H9 (cell line): ENCODE data around the gene SEC14L5. TPM values are rescaled to one million over a fixed set of nuclear protein-coding genes. Genes with fewer than 3 reads are reported as not detected.

ENCODE experiments used
- DNase-seq: peaks from one replicate; pipeline ENCODE4 v3.0.0-alpha.2; 2017
- H2AFZ ChIP-seq: one replicate; pipeline ENCODE4 v1.6.1; 2013; ENCODE audit warnings: mild to moderate bottlenecking, low read length, control low read depth, moderate library complexity
- H2AK5ac ChIP-seq: 2 replicates; pipeline ENCODE4 v1.6.1; 2013; ENCODE audit warnings: low read length, control low read depth, mixed read lengths; ENCODE audit not compliant: insufficient read length
- H2BK120ac ChIP-seq: one replicate; pipeline ENCODE4 v1.6.1; 2013; ENCODE audit warnings: low read depth, mild to moderate bottlenecking, low read length, control low read depth, inconsistent platforms; ENCODE audit not compliant: poor library complexity, severe bottlenecking
- H2BK12ac ChIP-seq: 2 replicates; pipeline ENCODE4 v1.6.1; 2013; ENCODE audit warnings: low read length, control low read depth, mixed read lengths, low read depth; ENCODE audit not compliant: insufficient read length
- H2BK15ac ChIP-seq: 2 replicates; pipeline ENCODE4 v1.6.1; 2013; ENCODE audit warnings: low read depth, low read length, control low read depth
- H2BK20ac ChIP-seq: one replicate; pipeline ENCODE4 v1.6.1; 2013; ENCODE audit warnings: low read depth, mild to moderate bottlenecking, low read length, control low read depth, inconsistent platforms; ENCODE audit not compliant: poor library complexity, severe bottlenecking
- H2BK5ac ChIP-seq: 2 replicates; pipeline ENCODE4 v1.6.1; 2013; ENCODE audit warnings: low read length, control low read depth, mixed read lengths; ENCODE audit not compliant: insufficient read length
- H3K14ac ChIP-seq: 2 replicates; pipeline ENCODE4 v1.6.1; 2013; ENCODE audit warnings: low read length, control low read depth; ENCODE audit not compliant: insufficient read depth
- H3K18ac ChIP-seq: 2 replicates; pipeline ENCODE4 v1.6.1; 2013; ENCODE audit warnings: low read depth, mild to moderate bottlenecking, mixed read lengths, low read length, control low read depth; ENCODE audit not compliant: insufficient read length
- H3K23ac ChIP-seq: 2 replicates; pipeline ENCODE4 v1.6.1; 2013; ENCODE audit warnings: low read length, control low read depth, mixed read lengths, low read depth; ENCODE audit not compliant: insufficient read length
- H3K23me2 ChIP-seq: 2 replicates; pipeline ENCODE4 v1.6.1; 2013; ENCODE audit warnings: low read depth, mild to moderate bottlenecking, mixed read lengths, low read length, control low read depth; ENCODE audit not compliant: insufficient read length, poor library complexity, severe bottlenecking
- H3K27ac ChIP-seq: 2 replicates; pipeline ENCODE4 v1.5.1; 2013; ENCODE audit warnings: low read length, control low read depth, mixed read lengths, low read depth; ENCODE audit not compliant: insufficient read length
- H3K27me3 ChIP-seq: 2 replicates; pipeline ENCODE4 v1.6.1; 2013; ENCODE audit warnings: low read length, control low read depth, inconsistent platforms; ENCODE audit not compliant: insufficient read depth
- H3K4ac ChIP-seq: 2 replicates; pipeline ENCODE4 v1.6.1; 2013; ENCODE audit warnings: low read depth, mild to moderate bottlenecking, control low read depth, inconsistent platforms, low read length, moderate library complexity
- H3K4me1 ChIP-seq: 2 replicates; pipeline ENCODE4 v1.6.1; 2013; ENCODE audit warnings: low read length, control low read depth, inconsistent platforms; ENCODE audit not compliant: insufficient read depth
- H3K4me2 ChIP-seq: 2 replicates; pipeline ENCODE4 v1.6.1; 2013; ENCODE audit warnings: low read length, control low read depth, mixed read lengths; ENCODE audit not compliant: insufficient read length, insufficient read depth
- H3K56ac ChIP-seq: 2 replicates; pipeline ENCODE4 v1.6.1; 2013; ENCODE audit warnings: low read depth, mild to moderate bottlenecking, mixed read lengths, low read length, control low read depth; ENCODE audit not compliant: insufficient read length
- H3K79me1 ChIP-seq: 2 replicates; pipeline ENCODE4 v1.6.1; 2013; ENCODE audit warnings: low read depth, mild to moderate bottlenecking, moderate library complexity, low read length, control low read depth, inconsistent platforms; ENCODE audit not compliant: insufficient read depth, poor library complexity, severe bottlenecking
- H3K79me2 ChIP-seq: 2 replicates; pipeline ENCODE4 v1.6.1; 2013; ENCODE audit warnings: low read length, control low read depth, inconsistent platforms; ENCODE audit not compliant: insufficient read depth
- H3K9ac ChIP-seq: 2 replicates; pipeline ENCODE4 v1.6.1; 2013; ENCODE audit warnings: low read length, control low read depth, mixed read lengths; ENCODE audit not compliant: insufficient read length; ENCODE audit errors: extremely low read depth
- H3K9me3 ChIP-seq: one replicate; pipeline ENCODE4 v1.6.1; 2013; ENCODE audit warnings: low read depth, low read length, inconsistent platforms; ENCODE audit not compliant: control insufficient read depth
- H3T11ph ChIP-seq: one replicate; pipeline ENCODE4 v1.6.1; 2013; ENCODE audit warnings: mild to moderate bottlenecking, low read length, control low read depth, inconsistent platforms
- H4K20me1 ChIP-seq: one replicate; pipeline ENCODE4 v1.6.1; 2013; ENCODE audit not compliant: control insufficient read depth, insufficient read length, insufficient read depth
- H4K5ac ChIP-seq: 2 replicates; pipeline ENCODE4 v1.6.1; 2013; ENCODE audit warnings: low read depth, mild to moderate bottlenecking, mixed read lengths, low read length, control low read depth; ENCODE audit not compliant: insufficient read length
- H4K8ac ChIP-seq: replicated peaks from 2 replicates; pipeline ENCODE4 v1.6.1; 2013; ENCODE audit warnings: low read length, control low read depth, mixed read lengths, low read depth; ENCODE audit not compliant: insufficient read length
- H4K91ac ChIP-seq: 2 replicates; pipeline ENCODE4 v1.6.1; 2013; ENCODE audit warnings: low read depth, mild to moderate bottlenecking, moderate library complexity, mixed read lengths, low read length, control low read depth; ENCODE audit not compliant: insufficient read length
- H3K27ac Mint-ChIP-seq, 3 experiments: 2 replicates in 2 of 3; 3 replicates in 1 of 3; pipeline ENCODE4 v1.8.0; 2020 to 2021; ENCODE audit warnings: mixed read lengths in 3 of 3, mild to moderate bottlenecking in 1 of 3, moderate library complexity in 1 of 3
- H3K27me3 Mint-ChIP-seq: 2 replicates; pipeline ENCODE4 v1.8.0; 2021; ENCODE audit warnings: low read depth, mild to moderate bottlenecking, moderate library complexity, mixed read lengths
- H3K36me3 Mint-ChIP-seq, 3 experiments: 2 replicates in 2 of 3; 3 replicates in 1 of 3; pipeline ENCODE4 v1.8.0; 2020 to 2021; ENCODE audit warnings: low read depth in 3 of 3, mixed read lengths in 3 of 3; ENCODE audit not compliant: insufficient read depth in 1 of 3
- H3K4me1 Mint-ChIP-seq, 2 experiments: 2 replicates each; pipeline ENCODE4 v1.8.0; 2020; ENCODE audit warnings: mixed read lengths in 2 of 2
- H3K4me3 Mint-ChIP-seq, 2 experiments: 2 replicates in 1 of 2; 3 replicates in 1 of 2; pipeline ENCODE4 v1.8.0; 2020 to 2021; ENCODE audit warnings: mild to moderate bottlenecking in 2 of 2, mixed read lengths in 2 of 2, moderate library complexity in 1 of 2
- H3K9me3 Mint-ChIP-seq, 2 experiments: 2 replicates in 1 of 2; 3 replicates in 1 of 2; pipeline ENCODE4 v1.8.0; 2020; ENCODE audit warnings: mild to moderate bottlenecking in 2 of 2, mixed read lengths in 2 of 2, moderate library complexity in 1 of 2
- WGBS: extraction: QIAGEN DNeasy Blood & Tissue Kit; methylation state at CpG from one replicate; pipeline ENCODE4 v1.1.7; 2013; ENCODE audit warnings: missing lambda C conversion rate, low lambda C conversion rate, mixed read lengths; ENCODE audit not compliant: insufficient read length; ENCODE audit errors: extremely low coverage; 5-methylcytosine and 5-hydroxymethylcytosine counted together
- total RNA-seq: library from RNA; stranded (reverse); gene quantifications from 2 replicates; pipeline ENCODE4 v1.2.1, GENCODE V29; 2021
- TF ChIP-seq, protein P1 (sequence below): fragments of 200-600 bp; sonication (generic); conservative IDR thresholded peaks from 3 replicates; pipeline ENCODE4 v1.8.0; 2021; ENCODE audit warnings: antibody characterized with exemption, mild to moderate bottlenecking

Gene SEC14L5
- total RNA-seq, 1 experiment from 2014 or later: 4.1 TPM

DNA sequence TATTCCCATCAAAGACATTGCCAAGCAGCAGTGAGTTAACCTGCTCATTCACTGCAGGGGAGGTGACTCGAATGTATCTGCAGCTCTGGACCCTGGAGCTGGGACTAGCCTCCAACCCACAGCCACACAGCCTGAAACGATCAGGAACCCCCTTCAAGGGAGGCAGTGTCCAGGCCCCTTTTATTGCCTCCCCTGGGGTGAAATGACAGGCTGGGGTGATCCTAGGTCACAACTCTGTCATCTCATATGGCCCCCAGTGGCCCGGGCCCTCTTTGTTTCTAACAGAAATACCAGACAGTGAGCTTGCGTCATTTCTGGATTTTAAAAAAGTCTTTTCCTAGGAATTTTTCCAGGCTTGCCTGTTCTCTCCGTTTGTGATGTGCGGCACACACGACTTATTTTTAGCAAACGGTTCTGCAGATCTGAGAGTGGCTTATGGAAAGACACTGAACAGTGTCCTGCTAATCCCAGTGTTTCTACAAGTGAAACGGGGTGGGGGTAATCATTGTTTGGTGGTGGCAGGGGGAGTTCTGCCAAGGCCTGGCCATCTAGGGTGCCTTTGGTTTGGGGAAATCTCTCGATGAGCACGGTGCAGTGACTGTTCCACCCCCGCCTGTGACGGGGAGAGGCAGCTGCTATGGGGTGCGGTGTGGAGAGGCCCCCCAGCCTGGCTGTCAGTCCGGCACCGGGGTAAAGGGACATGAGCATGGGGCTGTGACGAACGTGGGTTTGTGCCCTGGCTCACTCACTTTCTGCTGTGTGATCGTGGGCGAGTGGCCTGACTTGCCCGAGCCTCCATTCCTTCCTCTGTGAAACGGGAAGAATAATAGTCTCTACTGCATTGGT, 48.4 kb downstream of the SEC14L5 start:
- no peak overlapping the region for H3K14ac ChIP-seq
- no peak overlapping the region for H2BK20ac ChIP-seq
- H2AK5ac ChIP-seq: no peak overlapping the region
- DNase-seq: no peak
- no peak overlapping the region for H3K27ac ChIP-seq
- no peak overlapping the region for H2BK5ac ChIP-seq
- H2AFZ ChIP-seq: no peak overlapping the region
- no peaks in the 10 kb centered on the region for H3K79me2 ChIP-seq
- no CpG with 5 or more reads among the region's 22 CpGs for WGBS
- H2BK12ac ChIP-seq: no peak overlapping the region
- Mint-ChIP-seq H3K4me1 (peaks cover 11 to 13% of the 10 kb centered on the region in 2 experiments), H3K27ac (peak overlapping the region in 1 of 3 experiments; percentile 32; a peak in 1 of 7 replicates), H3K9me3 (peaks cover 2 to 4% of the 10 kb centered on the region in 2 experiments; a peak in 3 of 5 replicates), H3K36me3 (peaks cover 0 to 6% (median 2%) of the 10 kb centered on the region in 3 experiments; a peak in 3 of 7 replicates), H3K27me3 (peaks cover 3% of the 10 kb centered on the region; the same call in 1 of the 2 replicates), H3K4me3 (no peak overlapping the region)
- H3K4me2 ChIP-seq: no peak overlapping the region
- H3K23me2 ChIP-seq: no peaks in the 10 kb centered on the region
- no peaks in the 10 kb centered on the region for H3K9me3 ChIP-seq
- no peaks in the 10 kb centered on the region for H4K20me1 ChIP-seq
- no peak overlapping the region for H3K9ac ChIP-seq
- no peaks in the 10 kb centered on the region for H3K79me1 ChIP-seq
- no peak overlapping the region for H2BK120ac ChIP-seq
- no peaks in the 10 kb centered on the region for H3K4me1 ChIP-seq
- H3K18ac ChIP-seq: no peak overlapping the region
- H3K56ac ChIP-seq: no peak overlapping the region
- H4K5ac ChIP-seq: no peak overlapping the region
- no peak overlapping the region for H4K8ac ChIP-seq
- H3K27me3 ChIP-seq: no peaks in the 10 kb centered on the region
- TF ChIP-seq, protein P1, sequence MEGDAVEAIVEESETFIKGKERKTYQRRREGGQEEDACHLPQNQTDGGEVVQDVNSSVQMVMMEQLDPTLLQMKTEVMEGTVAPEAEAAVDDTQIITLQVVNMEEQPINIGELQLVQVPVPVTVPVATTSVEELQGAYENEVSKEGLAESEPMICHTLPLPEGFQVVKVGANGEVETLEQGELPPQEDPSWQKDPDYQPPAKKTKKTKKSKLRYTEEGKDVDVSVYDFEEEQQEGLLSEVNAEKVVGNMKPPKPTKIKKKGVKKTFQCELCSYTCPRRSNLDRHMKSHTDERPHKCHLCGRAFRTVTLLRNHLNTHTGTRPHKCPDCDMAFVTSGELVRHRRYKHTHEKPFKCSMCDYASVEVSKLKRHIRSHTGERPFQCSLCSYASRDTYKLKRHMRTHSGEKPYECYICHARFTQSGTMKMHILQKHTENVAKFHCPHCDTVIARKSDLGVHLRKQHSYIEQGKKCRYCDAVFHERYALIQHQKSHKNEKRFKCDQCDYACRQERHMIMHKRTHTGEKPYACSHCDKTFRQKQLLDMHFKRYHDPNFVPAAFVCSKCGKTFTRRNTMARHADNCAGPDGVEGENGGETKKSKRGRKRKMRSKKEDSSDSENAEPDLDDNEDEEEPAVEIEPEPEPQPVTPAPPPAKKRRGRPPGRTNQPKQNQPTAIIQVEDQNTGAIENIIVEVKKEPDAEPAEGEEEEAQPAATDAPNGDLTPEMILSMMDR: no peak
- H3K23ac ChIP-seq: no peak overlapping the region
- no peak overlapping the region for H3K4ac ChIP-seq
- no peak overlapping the region for H4K91ac ChIP-seq
- H3T11ph ChIP-seq: no peak overlapping the region
- H2BK15ac ChIP-seq: no peak overlapping the region
